Liver (tissue), 9 donors: ENCODE data around the gene TBC1D5. TPM values are rescaled to one million over a fixed set of nuclear protein-coding genes. Genes with fewer than 3 reads are reported as not detected.
A peak's percentile ranks its signal among the peaks of the same experiment; 100 is the strongest.

Experiments used
- DNase-seq: peaks from one replicate; pipeline ENCODE4 v3.0.0-alpha.2; 2017; ENCODE audit warnings: low spot score
- H3K27ac ChIP-seq, 2 donors: one replicate each; pipeline ENCODE4 v1.7.0; 2013; ENCODE audit warnings: inconsistent platforms in 2 of 2, low read length in 2 of 2, control low read depth in 1 of 2, low read depth in 1 of 2, mild to moderate bottlenecking in 1 of 2
- H3K27me3 ChIP-seq, 4 donors: one replicate each; pipeline versions ENCODE4 v1.6.1 to v1.7.0; 2013; ENCODE audit warnings: low read length in 3 of 4, inconsistent platforms in 1 of 4, mild to moderate bottlenecking in 1 of 4, moderate library complexity in 1 of 4; ENCODE audit not compliant: control insufficient read depth in 4 of 4, insufficient read depth in 4 of 4
- H3K36me3 ChIP-seq, 4 donors: one replicate each; pipeline versions ENCODE4 v1.6.1 to v1.7.0; 2013; ENCODE audit warnings: low read length in 3 of 4, mild to moderate bottlenecking in 3 of 4, low read depth in 1 of 4, moderate library complexity in 1 of 4; ENCODE audit not compliant: control insufficient read depth in 4 of 4, insufficient read depth in 3 of 4
- H3K4me1 ChIP-seq, 4 donors: one replicate each; pipeline versions ENCODE4 v1.6.1 to v1.7.0; 2013; ENCODE audit warnings: low read length in 3 of 4, mild to moderate bottlenecking in 3 of 4, moderate library complexity in 1 of 4; ENCODE audit not compliant: control insufficient read depth in 4 of 4, insufficient read depth in 4 of 4
- H3K4me3 ChIP-seq, 3 donors: one replicate each; pipeline versions ENCODE4 v1.6.1 to v1.7.0; 2013; ENCODE audit warnings: low read length in 3 of 3, control low read depth in 1 of 3, low read depth in 1 of 3, mild to moderate bottlenecking in 1 of 3
- H3K9ac ChIP-seq, 2 donors: one replicate each; pipeline ENCODE4 v1.7.0; 2013; ENCODE audit warnings: low read length in 2 of 2, mild to moderate bottlenecking in 2 of 2, moderate library complexity in 2 of 2, control low read depth in 1 of 2, low read depth in 1 of 2
- H3K9me3 ChIP-seq, 4 donors: one replicate each; pipeline versions ENCODE4 v1.6.1 to v1.7.0; 2013; ENCODE audit warnings: low read length in 3 of 4; ENCODE audit not compliant: control insufficient read depth in 4 of 4
- ATF3 ChIP-seq: IDR thresholded peaks from 2 replicates; pipeline ENCODE4 v1.6.1; 2016; ENCODE audit warnings: antibody characterized with exemption
- CTCF ChIP-seq: fragments of 150-350 bp; IDR thresholded peaks from 2 replicates; pipeline ENCODE4 v1.5.1; 2017; ENCODE audit warnings: improper control_type of control experiment, low read depth, low read length; ENCODE audit not compliant: missing input control
- EGR1 ChIP-seq, 2 donors: IDR thresholded peaks; 2 replicates each; pipeline ENCODE4 v1.6.1; 2016 to 2018; ENCODE audit warnings: antibody characterized with exemption in 2 of 2, low read depth in 2 of 2
- FOXA2 ChIP-seq: IDR thresholded peaks from 2 replicates; pipeline ENCODE4 v1.6.1; 2016; ENCODE audit warnings: antibody characterized with exemption
- JUND ChIP-seq, 2 donors: IDR thresholded peaks; 2 replicates each; pipeline ENCODE4 v1.6.1; 2016; ENCODE audit warnings: antibody characterized with exemption in 2 of 2
- MAX ChIP-seq: IDR thresholded peaks from 2 replicates; pipeline ENCODE4 v1.6.1; 2016; ENCODE audit warnings: antibody characterized with exemption
- NR2F2 ChIP-seq: IDR thresholded peaks from 2 replicates; pipeline ENCODE4 v1.6.1; 2016; ENCODE audit warnings: antibody characterized with exemption
- RAD21 ChIP-seq, 2 donors: IDR thresholded peaks; 2 replicates each; pipeline ENCODE4 v1.6.1; 2016; ENCODE audit warnings: antibody characterized with exemption in 2 of 2, mild to moderate bottlenecking in 2 of 2
- RXRA ChIP-seq, 2 donors: IDR thresholded peaks; 2 replicates each; pipeline ENCODE4 v1.6.1; 2017 to 2018; ENCODE audit warnings: antibody characterized with exemption in 2 of 2, mild to moderate bottlenecking in 1 of 2
- SP1 ChIP-seq: IDR thresholded peaks from 2 replicates; pipeline ENCODE4 v1.6.1; 2018; ENCODE audit warnings: antibody characterized with exemption, mild to moderate bottlenecking
- TAF1 ChIP-seq: conservative IDR thresholded peaks from 2 replicates; pipeline ENCODE4 v1.6.1; 2016; ENCODE audit warnings: antibody characterized with exemption, mild to moderate bottlenecking
- YY1 ChIP-seq: IDR thresholded peaks from 2 replicates; pipeline ENCODE4 v1.6.1; 2016; ENCODE audit warnings: antibody characterized with exemption, mild to moderate bottlenecking
- WGBS: extraction: QIAGEN DNeasy Blood & Tissue Kit; methylation state at CpG from one replicate; pipeline ENCODE4 v1.1.7; 2013; 5-methylcytosine and 5-hydroxymethylcytosine counted together
- polyA plus RNA-seq, 2 donors: library from polyadenylated mRNA; stranded (reverse) in 1 of 2; unstranded in 1 of 2; fragments of 200-250 nt in 1 of 2; fragments of >200 nt in 1 of 2; fragmentation: Nextera tagmentation in 1 of 2; extraction: Ambion mirVana in 1 of 2; gene quantifications; one replicate each; pipeline versions ENCODE4 v1.2.1 to v1.2.3, GENCODE V29; 2013 to 2015
- total RNA-seq, 2 donors: library from RNA; depleted of rRNA; stranded (reverse); fragments of >200 nt; gene quantifications; one replicate each; pipeline ENCODE4 v1.2.3, GENCODE V29; 2014
- TF ChIP-seq, protein P1 (sequence below): IDR thresholded peaks from 2 replicates; pipeline ENCODE4 v1.6.1; 2016; ENCODE audit warnings: antibody characterized with exemption, mild to moderate bottlenecking
- donor health status: healthy.
- donor health status: healthy.
- donor health status: healthy.
- donor health status: healthy.
- donor health status: healthy.

TBC1D5 gene
- total and polyA plus RNA-seq, 4 donors = 9.1 to 45.6 (median 25.6) TPM

DNA sequence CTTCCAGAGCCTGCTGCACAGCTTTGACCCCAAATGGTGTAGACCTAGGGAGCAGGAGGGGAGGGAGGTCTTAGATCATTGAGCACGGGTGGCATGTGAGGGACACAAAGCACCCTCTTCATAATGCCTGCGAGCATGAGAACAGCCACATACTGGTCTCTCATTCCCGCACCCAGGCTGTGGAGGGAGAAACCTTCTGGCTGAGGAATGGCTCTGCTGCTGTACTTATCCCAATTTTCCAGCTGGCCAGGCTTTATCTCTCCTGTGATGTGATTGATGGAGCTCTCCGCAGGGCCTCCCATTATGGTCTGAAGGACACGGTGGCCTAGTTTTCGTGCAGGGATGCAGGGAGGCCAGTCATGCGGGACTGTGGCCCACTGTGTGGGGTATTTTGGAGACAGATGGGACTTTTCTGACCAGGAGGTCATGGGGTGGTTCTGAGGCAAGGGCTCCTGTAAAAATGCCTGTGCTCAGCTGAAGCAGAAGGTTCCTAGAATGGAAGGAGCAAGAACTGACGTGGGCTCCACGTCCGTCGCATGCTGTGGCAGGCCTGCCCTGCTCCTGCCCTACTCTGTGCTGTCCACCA lies 606.2 kb downstream of the TBC1D5 start:
- Histone ChIP-seq H3K4me3 (no peak overlapping the region), H3K36me3 (no peaks in the 10 kb centered on the region), H3K4me1 (no peaks in the 10 kb centered on the region), H3K9me3 (no peaks in the 10 kb centered on the region), H3K9ac (no peak overlapping the region), H3K27ac (peak overlapping the region in 1 of 2 donors; percentile 23), H3K27me3 (no peaks in the 10 kb centered on the region)
- no peak for TF ChIP-seq FOXA2
- peak; percentile 74 to 84 for TF ChIP-seq RXRA (IDR thresholded peaks at IDR 0.05)
- peak; percentile 91 for TF ChIP-seq NR2F2
- TF ChIP-seq, protein P1, sequence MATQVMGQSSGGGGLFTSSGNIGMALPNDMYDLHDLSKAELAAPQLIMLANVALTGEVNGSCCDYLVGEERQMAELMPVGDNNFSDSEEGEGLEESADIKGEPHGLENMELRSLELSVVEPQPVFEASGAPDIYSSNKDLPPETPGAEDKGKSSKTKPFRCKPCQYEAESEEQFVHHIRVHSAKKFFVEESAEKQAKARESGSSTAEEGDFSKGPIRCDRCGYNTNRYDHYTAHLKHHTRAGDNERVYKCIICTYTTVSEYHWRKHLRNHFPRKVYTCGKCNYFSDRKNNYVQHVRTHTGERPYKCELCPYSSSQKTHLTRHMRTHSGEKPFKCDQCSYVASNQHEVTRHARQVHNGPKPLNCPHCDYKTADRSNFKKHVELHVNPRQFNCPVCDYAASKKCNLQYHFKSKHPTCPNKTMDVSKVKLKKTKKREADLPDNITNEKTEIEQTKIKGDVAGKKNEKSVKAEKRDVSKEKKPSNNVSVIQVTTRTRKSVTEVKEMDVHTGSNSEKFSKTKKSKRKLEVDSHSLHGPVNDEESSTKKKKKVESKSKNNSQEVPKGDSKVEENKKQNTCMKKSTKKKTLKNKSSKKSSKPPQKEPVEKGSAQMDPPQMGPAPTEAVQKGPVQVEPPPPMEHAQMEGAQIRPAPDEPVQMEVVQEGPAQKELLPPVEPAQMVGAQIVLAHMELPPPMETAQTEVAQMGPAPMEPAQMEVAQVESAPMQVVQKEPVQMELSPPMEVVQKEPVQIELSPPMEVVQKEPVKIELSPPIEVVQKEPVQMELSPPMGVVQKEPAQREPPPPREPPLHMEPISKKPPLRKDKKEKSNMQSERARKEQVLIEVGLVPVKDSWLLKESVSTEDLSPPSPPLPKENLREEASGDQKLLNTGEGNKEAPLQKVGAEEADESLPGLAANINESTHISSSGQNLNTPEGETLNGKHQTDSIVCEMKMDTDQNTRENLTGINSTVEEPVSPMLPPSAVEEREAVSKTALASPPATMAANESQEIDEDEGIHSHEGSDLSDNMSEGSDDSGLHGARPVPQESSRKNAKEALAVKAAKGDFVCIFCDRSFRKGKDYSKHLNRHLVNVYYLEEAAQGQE = no peak
- peak; percentile 53 for TF ChIP-seq SP1
- TF ChIP-seq ATF3 = no peak
- TF ChIP-seq RAD21 (IDR thresholded peaks at IDR 0.05) = peak in 1 of 2 donors; percentile 14
- 81% methylated on average over 11 of the region's 11 CpGs for WGBS
- no peak for DNase-seq

DNA sequence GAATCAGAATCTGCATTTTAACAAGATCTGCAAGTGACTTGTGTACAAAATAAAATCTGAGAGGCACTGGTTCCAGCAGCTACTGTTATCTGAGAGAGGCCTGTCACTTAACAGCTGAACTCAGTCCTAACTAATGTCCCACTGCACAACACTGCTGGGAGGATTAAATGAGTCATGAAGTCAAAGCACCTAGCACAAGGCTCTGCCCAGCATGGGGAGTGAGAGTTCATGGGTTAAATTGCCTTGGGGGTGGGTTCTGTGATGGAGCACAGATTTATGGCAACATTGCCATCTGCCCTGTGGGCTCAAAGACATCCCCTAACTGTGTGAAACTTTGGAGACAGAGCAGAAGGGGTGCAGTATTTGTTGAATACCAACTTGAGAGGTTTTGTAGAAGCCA lies 606.7 kb downstream of the TBC1D5 start:
- DNase-seq = no peak
- H3K27ac ChIP-seq = peak overlapping the region in 1 of 2 donors; percentile 23

More for the DNA sequence above, 606.7 kb downstream of the TBC1D5 start:
- Histone ChIP-seq H3K9ac (no peak overlapping the region), H3K4me3 (no peak overlapping the region), H3K4me1 (no peaks in the 10 kb centered on the region), H3K9me3 (no peaks in the 10 kb centered on the region), H3K27me3 (no peaks in the 10 kb centered on the region), H3K36me3 (no peaks in the 10 kb centered on the region)
- TF ChIP-seq, protein P1 = no peak
- TF ChIP-seq EGR1 (IDR thresholded peaks at IDR 0.05; ENCODE audit: low read depth in 2 of 2) (no peak), NR2F2 (no peak), MAX (no peak), ATF3 (no peak), SP1 (no peak), TAF1 (no peak), RXRA (IDR thresholded peaks at IDR 0.05) (no peak), CTCF (no peak), FOXA2 (no peak), JUND (IDR thresholded peaks at IDR 0.05) (no peak), YY1 (no peak), RAD21 (IDR thresholded peaks at IDR 0.05) (no peak)
